HCT116 (cell line): ENCODE data around the gene PLA2G2F. TPM values are rescaled to one million over a fixed set of nuclear protein-coding genes. Genes with fewer than 3 reads are reported as not detected.

Experiments used
- ATAC-seq: fragments of 200-7000 bp; cut with Tn5 transposase; 2 replicates; pipeline ENCODE4 v1.9.1; 2020; ENCODE audit warnings: mild to moderate bottlenecking, moderate library complexity
- BruUV-seq: library from RNA; stranded (reverse); fragments of 400-500 nt; replicated peaks from 2 replicates; lab custom pipeline; 2021; lab: Mats Ljungman, UMichigan
- CTCF ChIA-PET: fragments of 300-600 bp; sonication (Branson Sonifier 250); formaldehyde crosslinking; loops from one replicate; lab custom pipeline; 2021; ENCODE audit warnings: antibody characterized with exemption; lab: Charles Lee
- POLR2A ChIA-PET: fragments of 300-600, 350-600 bp; sonication (Branson Sonifier 250); formaldehyde crosslinking; loops from one replicate; lab custom pipeline; 2021; ENCODE audit warnings: antibody characterized with exemption; lab: Charles Lee
- RAD21 ChIA-PET, 2 experiments: fragments of 300-600 bp; sonication (Branson Sonifier 250); formaldehyde crosslinking; loops; one replicate each; lab custom pipeline; 2023; ENCODE audit warnings: low total read pairs in 2 of 2; ENCODE audit not compliant: uncharacterized antibody in 2 of 2, unreplicated experiment in 2 of 2, low non-redundant PET in 1 of 2; lab: Charles Lee
- DNase-seq: peaks from one replicate; pipeline ENCODE4 v3.0.0-alpha.2; 2010; ENCODE audit warnings: low read depth, low spot score
- H2AFZ ChIP-seq: fragments of 200-600 bp; shearing (Covaris generic), sonication (generic); 2 replicates; pipeline ENCODE4 v1.6.1; 2017; ENCODE audit warnings: low read depth, mixed run types, mixed read lengths, antibody characterized with exemption, low read length; ENCODE audit not compliant: poor library complexity, severe bottlenecking
- H3K27ac ChIP-seq: 2 replicates; pipeline ENCODE4 v1.5.1; 2012; ENCODE audit warnings: low read depth, low read length
- H3K27me3 ChIP-seq: fragments of 200-600 bp; sonication (generic); 2 replicates; pipeline ENCODE4 v1.6.1; 2016; ENCODE audit warnings: mixed run types, low read length, mixed read lengths; ENCODE audit not compliant: insufficient read depth
- H3K36me3 ChIP-seq, 2 experiments: fragments of 200-500 bp in 1 of 2; fragments of 200-600 bp in 1 of 2; sonication (Bioruptor generic) in 1 of 2; sonication (generic) in 1 of 2; 2 replicates each; pipeline versions ENCODE4 v1.5.1 to v1.6.1; 2014 to 2016; ENCODE audit warnings: low read length in 2 of 2, inconsistent platforms in 1 of 2, mixed read lengths in 1 of 2, mixed run types in 1 of 2; ENCODE audit not compliant: insufficient read depth in 2 of 2, control insufficient read depth in 1 of 2
- H3K4me1 ChIP-seq, 2 experiments: fragments of 200-600 bp in 1 of 2; sonication (generic) in 1 of 2; 2 replicates each; pipeline versions ENCODE4 v1.5.1 to v1.6.1; 2012 to 2017; ENCODE audit warnings: low read length in 2 of 2, inconsistent platforms in 1 of 2, mild to moderate bottlenecking in 1 of 2, mixed read lengths in 1 of 2, mixed run types in 1 of 2, moderate library complexity in 1 of 2; ENCODE audit not compliant: insufficient read depth in 2 of 2, control insufficient read depth in 1 of 2
- H3K4me2 ChIP-seq: fragments of 200-600 bp; sonication (generic); 2 replicates; pipeline ENCODE4 v1.6.1; 2017; ENCODE audit warnings: mixed run types, low read length, mixed read lengths
- H3K4me3 ChIP-seq, 2 experiments: fragments of 200-600 bp in 1 of 2; sonication (generic) in 1 of 2; replicated peaks in 1 of 2; 2 replicates each; pipeline ENCODE4 v1.5.1; 2011 to 2016; ENCODE audit warnings: low read length in 2 of 2, control low read depth in 1 of 2, low read depth in 1 of 2, mild to moderate bottlenecking in 1 of 2, mixed read lengths in 1 of 2, mixed run types in 1 of 2
- H3K79me2 ChIP-seq: fragments of 200-600 bp; sonication (generic); 2 replicates; pipeline ENCODE4 v1.6.1; 2017; ENCODE audit warnings: mild to moderate bottlenecking, mixed run types, low read length, moderate library complexity, mixed read lengths; ENCODE audit not compliant: insufficient read depth
- H3K9ac ChIP-seq: fragments of 200-600 bp; sonication (generic); 2 replicates; pipeline ENCODE4 v1.6.1; 2016; ENCODE audit warnings: low read length, mixed read lengths
- H3K9me2 ChIP-seq: fragments of 200-600 bp; sonication (generic), shearing (Covaris generic); 2 replicates; pipeline ENCODE4 v1.6.1; 2017; ENCODE audit warnings: mixed run types, mild to moderate bottlenecking, moderate library complexity; ENCODE audit not compliant: insufficient read depth
- H3K9me3 ChIP-seq, 2 experiments: fragments of 200-500 bp in 1 of 2; fragments of 200-600 bp in 1 of 2; sonication (Bioruptor generic) in 1 of 2; sonication (generic) in 1 of 2; 2 replicates each; pipeline ENCODE4 v1.6.1; 2014 to 2017; ENCODE audit warnings: low read length in 2 of 2, mixed read lengths in 2 of 2, inconsistent platforms in 1 of 2, low read depth in 1 of 2, mild to moderate bottlenecking in 1 of 2, mixed run types in 1 of 2, moderate library complexity in 1 of 2; ENCODE audit not compliant: control insufficient read depth in 1 of 2, insufficient read depth in 1 of 2
- H4K20me1 ChIP-seq: fragments of 200-600 bp; sonication (generic), shearing (Covaris generic); 2 replicates; pipeline ENCODE4 v1.6.1; 2017; ENCODE audit warnings: mixed run types, mild to moderate bottlenecking, moderate library complexity; ENCODE audit not compliant: insufficient read depth
- ATF3 ChIP-seq: IDR thresholded peaks from 2 replicates; pipeline ENCODE4 v1.6.1; 2012
- CEBPB ChIP-seq: IDR thresholded peaks from 2 replicates; pipeline ENCODE4 v1.6.1; 2012; ENCODE audit warnings: low read depth
- EZH2phosphoT487 ChIP-seq: fragments of 200-600 bp; IDR thresholded peaks from 2 replicates; pipeline ENCODE4 v1.6.1; 2018; ENCODE audit warnings: antibody characterized with exemption, borderline replicate concordance
- JUND ChIP-seq: IDR thresholded peaks from 2 replicates; pipeline ENCODE4 v1.6.1; 2012
- REST ChIP-seq: IDR thresholded peaks from 2 replicates; pipeline ENCODE4 v1.6.1; 2012; ENCODE audit warnings: low read depth
- ZFX ChIP-seq: fragments of 450-650 bp; IDR thresholded peaks from 2 replicates; pipeline ENCODE4 v1.6.1; 2017
- ZNF274 ChIP-seq: fragments of 200-500 bp; sonication (Bioruptor generic); IDR thresholded peaks from 2 replicates; pipeline ENCODE4 v1.6.1; 2014; ENCODE audit warnings: mild to moderate bottlenecking, low read depth, low read length, inconsistent platforms
- intact Hi-C: fragments of 100-400 bp; cut with micrococcal nuclease; formaldehyde crosslinking; loops from 2 replicates; pipeline ENCODE4 v1.10.0; 2022
- total RNA-seq: library from RNA; stranded (reverse); gene quantifications from one replicate; pipeline ENCODE4 v1.2.1, GENCODE V29; 2021; ENCODE audit not compliant: unreplicated experiment

Gene PLA2G2F
- total RNA-seq, 1 experiment from 2014 or later: 0.12 TPM

- no peak for TF ChIP-seq CEBPB
- no peak for TF ChIP-seq EZH2phosphoT487
- TF ChIP-seq ZNF274: no peak
- TF ChIP-seq JUND: no peak
- no peak for TF ChIP-seq REST
- no peak for TF ChIP-seq ZFX
- no peak for TF ChIP-seq ATF3
- Histone ChIP-seq H3K4me3 (no peak overlapping the region), H3K27me3 (no peaks in the 10 kb centered on the region), H3K36me3 (no peaks in the 10 kb centered on the region), H3K4me1 (no peaks in the 10 kb centered on the region), H3K9ac (no peak overlapping the region), H2AFZ (no peak overlapping the region), H3K27ac (no peak overlapping the region), H3K9me2 (no peaks in the 10 kb centered on the region), H3K79me2 (no peaks in the 10 kb centered on the region), H4K20me1 (no peaks in the 10 kb centered on the region), H3K4me2 (no peak overlapping the region), H3K9me3 (no peaks in the 10 kb centered on the region)
- ChIA-PET RAD21 (no interaction called here), CTCF (no interaction called here), POLR2A (no interaction called here)
- BruUV-seq: no TSS peak
- no peak for ATAC-seq
- intact Hi-C loops: no loop called here
- no peak for DNase-seq
Measured at GRCh38 chr1:20143734-20144565, 4.8 kb downstream of the PLA2G2F start.
